HG02884 (cell line): ENCODE results near the gene PWP2.
"Not testable (repeated sequence)": the region's sequence is repeated elsewhere in the genome, so short reads cannot be mapped to it uniquely, and the experiment has no call there.

Source experiments
- ATAC-seq: cut with Tn5 transposase; IDR thresholded peaks from one replicate; pipeline ENCODE4 v1.9.1; 2021; ENCODE audit warnings: mild to moderate bottlenecking, moderate library complexity; ENCODE audit not compliant: unreplicated experiment

The PWP2 gene

GRCh38 chr21:44127827-44128226 is 20.6 kb downstream of the PWP2 start:
- ATAC-seq, result not testable (repeated sequence)

- not testable (repeated sequence) for ATAC-seq
Measured at GRCh38 chr21:44133715-44134057, 26.5 kb downstream of the PWP2 start.

DNA sequence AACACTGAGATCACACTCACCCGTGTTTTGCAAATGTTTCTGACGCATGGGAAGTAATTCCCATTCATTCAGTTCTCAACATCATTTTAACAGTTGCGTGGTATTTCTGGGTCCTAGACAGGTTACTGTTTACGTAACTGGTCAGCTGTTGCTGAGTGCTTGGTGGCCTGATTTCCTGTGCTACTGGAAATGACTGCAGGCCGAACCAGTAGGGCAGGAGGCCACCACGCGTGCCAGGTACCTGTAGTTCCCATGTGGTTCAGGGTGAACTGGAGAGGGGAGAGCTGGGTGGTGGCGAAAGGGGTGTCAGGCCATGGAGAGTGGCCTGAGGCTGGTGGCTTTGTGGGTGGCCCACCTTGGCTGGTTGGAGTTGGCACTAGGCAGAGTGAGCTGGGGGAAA is 27.5 kb downstream of the PWP2 start:
- ATAC-seq, result not testable (repeated sequence)

DNA sequence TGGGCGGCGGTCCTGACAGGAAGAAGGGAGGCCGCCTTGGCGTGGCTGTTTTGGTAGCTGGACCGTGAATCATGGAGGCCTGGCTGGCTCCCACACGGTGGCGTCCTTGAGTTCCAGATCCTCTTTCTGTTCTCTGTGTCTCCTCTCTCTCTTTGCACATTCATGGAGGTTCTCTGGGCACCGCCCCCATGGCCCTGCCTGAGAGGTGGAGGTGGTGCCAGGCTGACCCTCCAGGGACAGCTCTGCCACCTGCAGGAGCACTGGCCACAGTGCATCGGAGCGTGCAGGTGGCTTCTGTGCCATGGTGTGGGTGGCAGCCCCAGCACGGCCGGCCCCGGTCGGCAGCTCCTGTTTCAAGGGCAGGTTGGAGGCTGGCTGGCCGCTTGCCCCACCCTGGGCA is 30.8 kb downstream of the PWP2 start:
- ATAC-seq, result not testable (repeated sequence)

DNA sequence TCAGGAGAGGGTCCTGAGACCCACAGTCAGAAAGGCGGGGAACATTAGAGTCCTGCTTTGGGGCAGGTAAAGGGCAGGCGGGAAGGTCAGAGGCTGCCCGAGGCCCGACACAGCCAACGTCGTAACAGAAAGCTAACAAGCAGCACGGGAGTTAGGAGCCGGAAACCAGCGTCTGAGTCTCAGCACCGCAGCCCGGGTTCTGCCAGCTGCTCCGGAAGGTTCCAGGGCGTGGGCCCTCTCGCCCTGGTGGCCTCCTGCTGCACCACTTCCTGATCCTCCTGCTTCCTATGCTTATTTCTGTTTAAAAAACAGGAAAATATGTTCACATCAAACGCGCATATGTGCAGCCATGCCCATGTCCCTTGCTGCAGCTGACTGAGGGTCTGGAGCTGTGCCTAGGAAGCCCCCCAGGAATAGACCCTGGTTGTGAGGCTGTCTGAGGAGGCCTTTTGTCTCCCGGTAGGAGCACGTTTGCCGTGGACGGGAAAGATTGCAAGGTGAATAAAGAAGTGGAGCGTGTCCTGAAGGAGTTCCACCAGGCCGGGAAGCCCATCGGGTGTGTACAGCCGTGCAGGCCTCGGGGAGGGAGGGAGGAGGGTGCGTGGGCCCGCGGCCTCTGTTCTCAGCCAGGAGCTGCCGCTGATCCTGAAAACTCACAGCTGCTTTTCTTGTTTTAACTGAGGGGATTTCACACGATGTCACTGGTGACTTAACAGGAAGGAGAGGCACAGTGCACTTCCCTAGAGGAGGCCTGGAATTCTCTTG is 32.8 kb downstream of the PWP2 start:
- ATAC-seq, result not testable (repeated sequence)

- not testable (repeated sequence) for ATAC-seq
Measured at GRCh38 chr21:44140552-44140932, 33.3 kb downstream of the PWP2 start.

GRCh38 chr21:44142470-44142869 is 35.3 kb downstream of the PWP2 start:
- ATAC-seq, result not testable (repeated sequence)

- ATAC-seq, result not testable (repeated sequence)
Measured at GRCh38 chr21:44143380-44143779, 36.2 kb downstream of the PWP2 start.

GRCh38 chr21:44143996-44144395 is 36.8 kb downstream of the PWP2 start:
- not testable (repeated sequence) for ATAC-seq

GRCh38 chr21:44144784-44145602 is 37.8 kb downstream of the PWP2 start:
- not testable (repeated sequence) for ATAC-seq

GRCh38 chr21:44145616-44146015 is 38.4 kb downstream of the PWP2 start:
- ATAC-seq, result not testable (repeated sequence)

DNA sequence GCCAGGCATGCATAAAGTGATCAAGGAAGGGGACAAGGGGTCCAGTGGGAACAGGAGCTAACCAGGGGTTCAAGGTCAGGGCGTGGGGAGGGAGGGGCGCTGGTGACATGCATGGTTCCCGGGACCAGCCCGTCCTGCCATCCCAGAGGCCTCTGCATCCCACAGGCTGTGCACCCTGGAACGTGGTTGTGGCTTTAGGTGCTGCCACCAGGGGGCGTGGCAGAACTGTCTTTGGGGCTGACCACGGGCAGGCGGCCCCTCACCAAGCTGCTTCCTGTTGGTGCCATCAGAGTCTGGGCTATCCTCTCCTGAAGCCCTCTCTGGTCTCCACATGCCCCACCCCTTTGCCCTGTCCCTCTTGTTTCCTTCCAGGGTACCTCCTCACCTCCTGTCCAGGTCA is 39.9 kb downstream of the PWP2 start:
- ATAC-seq, result not testable (repeated sequence)

- not testable (repeated sequence) for ATAC-seq
Measured at GRCh38 chr21:44150255-44150654, 43.1 kb downstream of the PWP2 start.

DNA sequence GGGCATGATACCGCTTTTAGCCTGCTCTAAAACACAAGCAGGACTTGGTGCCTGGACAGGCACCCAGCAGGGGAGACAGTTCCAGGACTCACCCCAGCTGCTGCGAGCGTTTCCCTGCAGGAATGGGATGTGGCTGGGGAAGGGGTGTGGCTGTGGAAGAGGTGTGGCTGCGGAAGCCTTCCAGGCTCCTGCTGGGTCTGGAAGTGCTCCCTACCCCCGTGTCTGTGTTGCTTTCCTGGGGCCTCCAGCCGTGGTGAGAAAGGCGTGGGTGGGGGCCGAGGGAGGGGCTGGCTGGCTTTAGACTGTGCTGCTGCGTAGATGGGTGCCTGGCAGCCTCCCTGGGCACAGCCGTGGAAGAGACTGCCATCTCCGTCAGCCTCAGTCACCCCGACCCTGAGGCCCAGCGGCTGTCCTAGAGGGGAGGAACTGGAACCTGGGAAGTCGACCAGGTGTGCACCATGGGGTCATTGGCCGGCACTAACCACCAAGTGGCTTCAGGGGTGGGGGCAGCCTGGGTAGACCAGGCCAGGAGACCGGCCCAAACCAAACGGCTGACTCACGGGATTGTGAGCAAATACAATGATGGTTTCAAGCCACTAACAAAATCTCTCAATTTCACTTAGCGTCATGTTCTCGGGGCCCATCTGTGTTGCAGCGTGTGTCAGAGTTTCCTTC is 46.2 kb downstream of the PWP2 start:
- not testable (repeated sequence) for ATAC-seq

- ATAC-seq, result not testable (repeated sequence)
Measured at GRCh38 chr21:44153889-44154228, 46.7 kb downstream of the PWP2 start.

GRCh38 chr21:44154816-44155230 is 47.6 kb downstream of the PWP2 start:
- ATAC-seq, result peak; percentile 12

DNA sequence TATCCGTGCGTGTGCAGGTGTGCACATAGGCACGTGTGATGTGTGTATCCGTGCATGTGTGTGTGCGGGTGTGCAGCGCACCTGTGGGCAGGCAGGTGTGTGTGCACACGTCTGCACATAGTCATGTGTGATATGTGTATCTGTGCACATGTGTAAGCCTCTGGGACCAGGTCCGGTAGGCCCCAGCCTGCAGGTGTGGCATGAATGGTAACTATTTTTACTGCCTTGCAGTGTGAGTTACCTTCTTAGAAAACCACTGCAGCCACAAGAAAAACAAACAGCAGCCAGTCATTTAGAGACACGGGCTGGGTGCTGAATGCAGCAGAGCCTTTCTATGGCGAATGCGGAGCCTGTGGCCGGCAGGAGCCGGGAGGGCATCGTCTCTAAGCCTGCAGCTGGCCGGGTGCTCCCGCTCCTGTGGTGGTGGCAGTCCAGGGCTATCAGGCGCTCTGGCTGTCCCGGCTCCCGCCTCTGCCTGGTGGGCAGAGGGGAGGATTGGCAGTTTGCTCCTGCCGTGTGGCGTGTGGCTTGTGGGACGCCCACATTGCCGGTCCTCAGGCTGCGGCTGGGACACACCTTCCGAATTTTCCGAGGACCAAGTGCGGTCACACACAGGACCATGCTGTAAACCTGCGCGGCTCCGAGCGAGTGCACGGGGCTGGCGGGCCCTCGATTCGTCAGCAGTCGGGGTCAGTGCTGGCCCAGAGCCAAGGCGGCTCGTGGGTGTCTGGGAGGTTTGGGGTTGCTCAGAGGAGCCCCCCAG is 48.2 kb downstream of the PWP2 start:
- peak; percentile 47 for ATAC-seq

DNA sequence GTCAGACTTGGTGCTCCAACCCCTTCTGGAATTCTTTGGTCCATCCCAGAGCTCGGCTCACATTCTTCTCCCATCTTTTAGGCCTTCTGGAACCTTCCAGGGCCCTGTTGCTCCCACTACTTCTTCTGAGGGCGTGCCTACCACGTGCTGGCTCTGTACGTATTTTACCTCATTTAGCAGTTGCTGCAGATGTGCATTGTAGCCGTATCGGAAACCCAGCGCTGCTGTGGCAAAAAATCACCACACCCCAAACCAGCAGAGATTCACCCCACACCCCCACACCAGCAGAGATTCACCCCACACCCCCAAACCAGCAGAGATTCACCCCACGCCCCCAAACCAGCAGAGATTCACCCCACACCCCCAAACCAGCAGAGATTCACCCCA is 48.8 kb downstream of the PWP2 start:
- ATAC-seq, result not testable (repeated sequence)

- ATAC-seq, result not testable (repeated sequence)
Measured at GRCh38 chr21:44157439-44158081, 50.4 kb downstream of the PWP2 start.

GRCh38 chr21:44158082-44158468 is 50.9 kb downstream of the PWP2 start:
- ATAC-seq, result not testable (repeated sequence)
